Measurements from ENCODE around the gene FILIP1L. TPM values are rescaled to one million over a fixed set of nuclear protein-coding genes. Genes with fewer than 3 reads are reported as not detected.

The FILIP1L gene
- total and polyA plus RNA-seq, 2 of the 8 experiments (the other 6 are each of a cell fraction or from before 2014, with no cell fraction given), result 0.06 to 0.09 TPM

DNA sequence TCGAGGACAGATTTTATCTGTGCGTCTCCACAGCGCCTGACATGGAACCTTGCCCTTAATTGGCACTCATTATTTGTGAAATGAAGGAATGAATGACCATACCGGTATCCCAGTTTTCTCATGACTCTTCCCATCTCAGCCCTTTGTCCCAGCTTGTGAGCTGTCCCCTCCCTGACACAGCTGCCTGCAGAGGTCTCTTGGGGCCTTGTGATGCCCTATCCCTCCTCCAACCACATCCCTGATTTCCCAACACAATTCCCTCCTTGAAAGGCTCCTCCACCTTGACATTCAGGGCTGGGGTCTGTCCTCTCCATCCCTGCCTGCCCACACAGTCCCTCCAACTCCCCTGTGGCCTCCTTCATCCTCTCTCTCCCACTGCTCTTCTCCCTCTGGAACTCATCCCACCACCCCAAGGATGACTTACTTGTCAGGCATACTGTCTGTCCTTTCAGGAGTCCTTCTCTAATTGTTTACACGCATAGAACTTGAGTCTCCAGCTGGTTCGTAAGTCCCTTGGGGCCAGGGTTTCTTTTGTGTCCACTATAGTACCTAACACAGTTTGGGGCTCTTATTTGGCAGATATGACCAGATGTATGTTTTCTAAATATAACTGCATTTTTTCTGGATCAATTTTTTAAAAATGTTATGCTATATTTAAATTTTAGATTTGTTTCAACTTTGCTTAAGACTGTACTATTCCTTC lies 35.6 kb upstream of the FILIP1L start (continued):
- TF ChIP-seq TAF1 (IDR thresholded peaks at IDR 0.05; ENCODE audit: low read depth, low read length), result no peak
- no peak for TF ChIP-seq RNF2 (IDR thresholded peaks at IDR 0.05; ENCODE audit: borderline replicate concordance, low read depth, low read length, missing control alignments, poor library complexity, severe bottlenecking)

Data from H1 (cell line).